ENCODE results near the gene KRT82. TPM values are rescaled to one million over a fixed set of nuclear protein-coding genes. Genes with fewer than 3 reads are reported as not detected.

KRT82 gene
- total RNA-seq, 1 experiment from 2014 or later: not detected

DNA sequence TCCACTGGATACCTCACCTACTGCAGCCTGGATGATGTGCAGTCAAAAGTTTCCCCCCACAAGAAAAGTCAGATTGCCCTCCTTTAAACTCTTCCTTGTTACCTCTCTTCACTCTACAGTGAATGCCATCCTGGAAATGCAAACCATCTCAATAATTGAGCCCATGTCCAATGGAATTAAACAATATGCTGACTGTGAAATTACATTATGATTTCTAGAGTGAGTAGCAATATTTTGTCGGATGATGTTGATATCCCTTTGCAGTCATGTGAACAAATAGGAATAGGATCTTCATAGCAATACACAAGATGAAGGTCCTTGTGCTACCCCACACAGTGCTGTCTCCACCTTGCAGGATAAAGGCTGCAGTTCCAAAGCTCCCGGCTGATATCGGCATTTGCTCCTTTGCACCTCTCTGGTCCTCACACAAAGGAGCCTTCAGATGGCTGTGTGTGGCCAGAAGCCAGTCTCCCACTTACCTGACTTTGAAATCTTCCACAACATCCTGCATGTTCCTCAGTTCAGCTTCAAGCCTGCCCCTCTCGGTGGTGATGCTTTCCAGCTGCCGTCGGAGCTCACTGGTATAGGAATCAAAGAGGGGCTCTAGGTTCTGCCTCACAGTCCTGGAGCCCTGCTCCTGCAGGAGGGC, 26.5 kb upstream of the KRT82 start:
- no peaks in the 10 kb centered on the region for H3K36me3 Mint-ChIP-seq (ENCODE audit: insufficient read depth in 1 of 3, low read depth in 3 of 3)
- DNase-seq: no peak

More for the DNA sequence above, 26.5 kb upstream of the KRT82 start:
- H2BK120ac ChIP-seq (ENCODE audit: low read depth, low read length, poor library complexity, severe bottlenecking): no peak overlapping the region
- no peak overlapping the region for H2BK12ac ChIP-seq (ENCODE audit: insufficient read length, low read depth, low read length)
- no peak overlapping the region for H3K23ac ChIP-seq (ENCODE audit: insufficient read length, low read depth, low read length)
- H3K18ac ChIP-seq (ENCODE audit: insufficient read length, low read depth, low read length): no peak overlapping the region
- no peak overlapping the region; a peak in 1 of 7 replicates for H3K27ac Mint-ChIP-seq
- H3K4me1 Mint-ChIP-seq: peaks cover 0 to 9% of the 10 kb centered on the region in 2 experiments; a peak in 3 of 4 replicates
- peaks cover 40% of the 10 kb centered on the region for H3K27me3 Mint-ChIP-seq (ENCODE audit: low read depth)
- no peak overlapping the region for H2AK5ac ChIP-seq (ENCODE audit: insufficient read length, low read length)
- no peak overlapping the region for H2BK5ac ChIP-seq (ENCODE audit: insufficient read length, low read length)
- H3K79me2 ChIP-seq (ENCODE audit: insufficient read depth, low read length): no peaks in the 10 kb centered on the region
- H4K8ac ChIP-seq (replicated peaks; ENCODE audit: insufficient read length, low read depth, low read length): no peak overlapping the region
- no peaks in the 10 kb centered on the region for H3K23me2 ChIP-seq (ENCODE audit: insufficient read length, low read depth, low read length, poor library complexity, severe bottlenecking)
- H3K9me3 Mint-ChIP-seq: no peaks in the 10 kb centered on the region
- no peak overlapping the region for H2BK20ac ChIP-seq (ENCODE audit: low read depth, low read length, poor library complexity, severe bottlenecking)
- H4K20me1 ChIP-seq (ENCODE audit: control insufficient read depth, insufficient read depth, insufficient read length): no peaks in the 10 kb centered on the region
- no peak overlapping the region for H3K14ac ChIP-seq (ENCODE audit: insufficient read depth, low read length)
- H3K4me3 Mint-ChIP-seq: no peak overlapping the region
- H3K9ac ChIP-seq (ENCODE audit: extremely low read depth, insufficient read length, low read length): no peak overlapping the region
- no peak overlapping the region for H4K5ac ChIP-seq (ENCODE audit: insufficient read length, low read depth, low read length)
- H2AFZ ChIP-seq (ENCODE audit: low read length): no peak overlapping the region
- H3K4me1 ChIP-seq (ENCODE audit: insufficient read depth, low read length): no peaks in the 10 kb centered on the region
- TF ChIP-seq, protein P1, sequence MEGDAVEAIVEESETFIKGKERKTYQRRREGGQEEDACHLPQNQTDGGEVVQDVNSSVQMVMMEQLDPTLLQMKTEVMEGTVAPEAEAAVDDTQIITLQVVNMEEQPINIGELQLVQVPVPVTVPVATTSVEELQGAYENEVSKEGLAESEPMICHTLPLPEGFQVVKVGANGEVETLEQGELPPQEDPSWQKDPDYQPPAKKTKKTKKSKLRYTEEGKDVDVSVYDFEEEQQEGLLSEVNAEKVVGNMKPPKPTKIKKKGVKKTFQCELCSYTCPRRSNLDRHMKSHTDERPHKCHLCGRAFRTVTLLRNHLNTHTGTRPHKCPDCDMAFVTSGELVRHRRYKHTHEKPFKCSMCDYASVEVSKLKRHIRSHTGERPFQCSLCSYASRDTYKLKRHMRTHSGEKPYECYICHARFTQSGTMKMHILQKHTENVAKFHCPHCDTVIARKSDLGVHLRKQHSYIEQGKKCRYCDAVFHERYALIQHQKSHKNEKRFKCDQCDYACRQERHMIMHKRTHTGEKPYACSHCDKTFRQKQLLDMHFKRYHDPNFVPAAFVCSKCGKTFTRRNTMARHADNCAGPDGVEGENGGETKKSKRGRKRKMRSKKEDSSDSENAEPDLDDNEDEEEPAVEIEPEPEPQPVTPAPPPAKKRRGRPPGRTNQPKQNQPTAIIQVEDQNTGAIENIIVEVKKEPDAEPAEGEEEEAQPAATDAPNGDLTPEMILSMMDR (conservative IDR thresholded peaks at IDR 0.05): no peak
- H4K91ac ChIP-seq (ENCODE audit: insufficient read length, low read depth, low read length): no peak overlapping the region
- H3T11ph ChIP-seq (ENCODE audit: low read length): no peak overlapping the region
- no peak overlapping the region for H3K4ac ChIP-seq (ENCODE audit: low read depth, low read length)
- H3K79me1 ChIP-seq (ENCODE audit: insufficient read depth, low read depth, low read length, poor library complexity, severe bottlenecking): no peaks in the 10 kb centered on the region
- no peaks in the 10 kb centered on the region for H3K9me3 ChIP-seq (ENCODE audit: control insufficient read depth, low read depth, low read length)
- no peak overlapping the region for H3K4me2 ChIP-seq (ENCODE audit: insufficient read depth, insufficient read length, low read length)
- H3K27me3 ChIP-seq (ENCODE audit: insufficient read depth, low read length): no peaks in the 10 kb centered on the region
- H3K56ac ChIP-seq (ENCODE audit: insufficient read length, low read depth, low read length): no peak overlapping the region
- no CpG with 5 or more reads among the region's 6 CpGs for WGBS (ENCODE audit: extremely low coverage, insufficient read length, low lambda C conversion rate)
- no peak overlapping the region for H3K27ac ChIP-seq (ENCODE audit: insufficient read length, low read depth, low read length)
- no peak overlapping the region for H2BK15ac ChIP-seq (ENCODE audit: low read depth, low read length)
